Chondrocyte (in vitro differentiated cells): ENCODE data around the gene CDKN2C. TPM values are rescaled to one million over a fixed set of nuclear protein-coding genes. Genes with fewer than 3 reads are reported as not detected.

Source experiments
- DNase-seq: peaks from one replicate; pipeline ENCODE4 v3.0.0; 2021; ENCODE audit warnings: mixed read lengths, low spot score
- H3K27ac Mint-ChIP-seq: one replicate; pipeline ENCODE4 v1.8.0; 2021; ENCODE audit warnings: mild to moderate bottlenecking, moderate library complexity, mixed read lengths; ENCODE audit not compliant: unreplicated experiment
- H3K27me3 Mint-ChIP-seq: 2 replicates; pipeline ENCODE4 v1.8.0; 2021; ENCODE audit warnings: low read depth, mixed read lengths
- H3K36me3 Mint-ChIP-seq: 2 replicates; pipeline ENCODE4 v1.8.0; 2021; ENCODE audit warnings: low read depth, mixed read lengths
- H3K4me1 Mint-ChIP-seq: 2 replicates; pipeline ENCODE4 v1.8.0; 2021; ENCODE audit warnings: low read depth, mild to moderate bottlenecking, mixed read lengths
- H3K4me3 Mint-ChIP-seq: one replicate; pipeline ENCODE4 v1.8.0; 2021; ENCODE audit warnings: mild to moderate bottlenecking, moderate library complexity, mixed read lengths; ENCODE audit not compliant: unreplicated experiment
- H3K9me3 Mint-ChIP-seq: 2 replicates; pipeline ENCODE4 v1.8.0; 2021; ENCODE audit warnings: low read depth, mixed read lengths
- CTCF ChIP-seq: fragments of 200-600 bp; sonication (generic); IDR thresholded peaks from 2 replicates; pipeline ENCODE4 v1.5.0; 2021; ENCODE audit warnings: antibody characterized with exemption, mild to moderate bottlenecking, moderate library complexity
- total RNA-seq: library from RNA; stranded (reverse); gene quantifications from 3 replicates; pipeline ENCODE4 v1.2.1, GENCODE V29; 2021

The CDKN2C gene
- total RNA-seq, 1 donor from 2014 or later, result 5.2 TPM

GRCh38 chr1:50959303-50959912 is 10.6 kb upstream of the CDKN2C start:
- no peaks in the 10 kb centered on the region for H3K9me3 Mint-ChIP-seq
- TF ChIP-seq CTCF, result no peak
- H3K4me3 Mint-ChIP-seq, result peak overlapping the region; percentile 80
- peaks cover 4% of the 10 kb centered on the region for H3K27me3 Mint-ChIP-seq
- peak overlapping the region; percentile 82 for H3K27ac Mint-ChIP-seq
- no peaks in the 10 kb centered on the region for H3K36me3 Mint-ChIP-seq
- peaks cover 16% of the 10 kb centered on the region for H3K4me1 Mint-ChIP-seq
- no peak for DNase-seq

GRCh38 chr1:50959913-50960844 is 9.9 kb upstream of the CDKN2C start, which contains the start of gene FAF1:
Gene FAF1, minus strand, starts transcription at chr1:50960267. Its CDS starts 456 bp downstream, at chr1:50959811.
- Mint-ChIP-seq H3K4me3 (peak within 1 kb of the TSS; percentile 80), H3K27ac (peak within 1 kb of the TSS; percentile 90), H3K9me3 (no peaks in the 10 kb centered on the region), H3K27me3 (peaks cover 4% of the 10 kb centered on the region), H3K36me3 (no peaks in the 10 kb centered on the region), H3K4me1 (peaks cover 16% of the 10 kb centered on the region)
- DNase-seq, result peak; percentile 99
- peak; percentile 58 for TF ChIP-seq CTCF

- no peaks in the 10 kb centered on the region for H3K36me3 Mint-ChIP-seq
- H3K9me3 Mint-ChIP-seq, result no peaks in the 10 kb centered on the region
- peaks cover 11% of the 10 kb centered on the region for H3K4me1 Mint-ChIP-seq
- no peak for TF ChIP-seq CTCF
- DNase-seq, result no peak
- H3K27me3 Mint-ChIP-seq, result peaks cover 4% of the 10 kb centered on the region
- no peak overlapping the region for H3K4me3 Mint-ChIP-seq
- H3K27ac Mint-ChIP-seq, result no peak overlapping the region
These were observed 5.2 kb upstream of the CDKN2C start for GRCh38 chr1:50964863-50965262.

- no peaks in the 10 kb centered on the region for H3K9me3 Mint-ChIP-seq
- H3K36me3 Mint-ChIP-seq, result no peaks in the 10 kb centered on the region
- no peak overlapping the region for H3K27ac Mint-ChIP-seq
- H3K4me3 Mint-ChIP-seq, result no peak overlapping the region
- peaks cover 4% of the 10 kb centered on the region for H3K27me3 Mint-ChIP-seq
- DNase-seq, result no peak
- no peak for TF ChIP-seq CTCF
- peaks cover 19% of the 10 kb centered on the region for H3K4me1 Mint-ChIP-seq
These were observed 3.1 kb upstream of the CDKN2C start for GRCh38 chr1:50966991-50967390.

DNA sequence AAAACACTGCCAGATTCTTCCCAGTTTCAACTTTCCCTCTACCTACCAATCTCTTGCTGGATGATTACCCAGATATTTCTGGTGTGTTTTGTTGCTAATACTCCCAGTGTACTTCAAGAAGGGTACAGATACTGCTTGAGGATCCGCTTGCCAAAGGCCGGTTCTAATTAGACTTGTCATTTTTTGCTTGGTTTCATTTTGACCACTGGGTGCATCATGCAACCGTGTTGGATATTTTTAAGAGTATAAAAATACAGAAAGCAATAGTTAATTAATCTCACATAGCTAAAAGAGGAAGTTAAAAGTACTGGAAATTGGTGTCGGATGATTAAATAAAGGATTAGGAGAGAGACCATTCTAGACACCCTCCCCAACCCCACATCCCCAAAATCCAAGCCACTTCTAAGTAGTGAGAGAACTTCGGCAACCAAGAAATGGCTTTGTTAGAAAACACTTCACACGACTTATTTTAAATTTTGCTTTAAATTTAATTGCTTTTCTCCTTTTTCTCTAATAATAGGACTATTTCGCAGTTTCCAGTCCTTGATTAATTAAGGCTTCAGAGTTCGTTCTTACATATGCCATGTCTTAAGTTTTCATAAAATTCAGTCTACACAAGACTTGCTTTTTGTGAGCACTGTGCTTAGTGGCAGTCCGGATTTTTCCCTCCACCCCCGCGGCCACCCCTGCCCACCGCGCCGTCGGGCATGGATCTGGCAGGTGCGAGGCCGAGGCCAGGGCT is 2.5 kb upstream of the CDKN2C start:
- TF ChIP-seq CTCF, result no peak
- Mint-ChIP-seq H3K27ac (peak overlapping the region; percentile 96), H3K4me1 (peaks cover 19% of the 10 kb centered on the region), H3K27me3 (peaks cover 4% of the 10 kb centered on the region), H3K4me3 (peak overlapping the region; percentile 90), H3K36me3 (no peaks in the 10 kb centered on the region), H3K9me3 (no peaks in the 10 kb centered on the region)
- no peak for DNase-seq
